Measurements from ENCODE around the gene ZNF787.
"Not testable (repeated sequence)": the region's sequence is repeated elsewhere in the genome, so short reads cannot be mapped to it uniquely, and the experiment has no call there.

ZNF787 gene

DNA sequence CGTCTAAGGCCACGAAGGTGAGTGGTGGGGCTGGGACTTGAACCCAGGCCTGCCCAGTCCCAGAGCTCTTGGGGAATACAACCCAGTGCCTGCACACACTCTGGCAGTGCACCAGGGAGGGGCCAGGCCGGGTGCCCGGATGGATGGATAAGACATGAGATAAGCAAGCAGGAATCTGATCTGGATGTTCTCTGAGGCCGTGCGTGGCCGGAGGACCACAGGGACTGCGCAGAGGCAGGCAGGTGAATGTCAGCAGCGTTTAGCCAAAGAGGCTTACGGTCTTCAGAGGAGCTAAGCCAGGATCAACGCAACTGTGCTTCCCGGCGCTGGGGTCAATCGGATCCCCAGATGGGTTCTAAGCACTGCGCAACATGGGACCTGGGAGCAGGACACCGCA is 1.5 kb downstream of the ZNF787 start:
- DNase-seq, result peak; percentile 56

DNA sequence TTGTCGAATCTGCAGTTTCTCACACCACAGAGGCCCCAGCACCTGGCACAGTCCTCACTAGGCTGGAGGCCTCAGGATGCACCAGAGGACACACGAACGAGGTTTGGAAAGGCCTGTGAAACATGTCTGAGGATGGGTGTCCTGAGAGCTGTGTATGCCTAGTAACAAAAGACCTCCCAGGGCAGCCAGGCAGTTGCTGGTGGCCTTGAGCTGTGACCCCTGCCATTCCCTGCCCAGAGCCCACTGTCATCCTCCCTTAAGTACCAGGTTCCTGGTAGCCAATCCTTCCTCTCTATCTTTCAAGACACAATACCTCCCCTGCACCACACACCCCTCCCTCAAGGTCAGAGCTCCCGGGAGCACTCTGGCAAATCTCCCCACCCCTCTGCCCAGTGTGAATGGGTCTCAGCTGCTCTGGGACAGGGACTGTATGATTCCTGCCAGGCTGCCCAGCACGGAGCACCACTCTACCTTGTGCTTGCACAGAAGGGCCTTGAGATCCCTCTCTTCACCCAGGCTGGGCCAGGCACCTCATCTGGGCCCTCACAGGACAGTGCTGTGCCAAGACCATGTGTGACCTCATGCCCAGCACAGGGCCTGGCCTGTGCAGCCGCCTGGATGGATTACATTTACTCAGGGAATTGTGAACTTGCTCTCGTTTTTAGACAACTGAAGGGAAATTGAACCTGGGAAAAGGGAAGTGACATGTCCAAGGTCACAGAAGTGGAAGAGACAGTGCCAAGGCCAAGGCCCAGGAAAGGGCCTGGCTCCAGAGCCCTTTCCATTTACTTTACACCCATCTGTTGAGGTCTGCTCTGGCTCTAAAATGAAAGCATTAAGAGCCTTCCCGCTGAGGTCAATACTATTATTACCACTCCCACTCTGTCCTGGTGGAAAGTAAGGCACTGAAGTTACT is 2.2 kb downstream of the ZNF787 start:
- no peak for DNase-seq

GRCh38 chr19:56117889-56118288 is 3.2 kb downstream of the ZNF787 start:
- DNase-seq, result no peak

DNA sequence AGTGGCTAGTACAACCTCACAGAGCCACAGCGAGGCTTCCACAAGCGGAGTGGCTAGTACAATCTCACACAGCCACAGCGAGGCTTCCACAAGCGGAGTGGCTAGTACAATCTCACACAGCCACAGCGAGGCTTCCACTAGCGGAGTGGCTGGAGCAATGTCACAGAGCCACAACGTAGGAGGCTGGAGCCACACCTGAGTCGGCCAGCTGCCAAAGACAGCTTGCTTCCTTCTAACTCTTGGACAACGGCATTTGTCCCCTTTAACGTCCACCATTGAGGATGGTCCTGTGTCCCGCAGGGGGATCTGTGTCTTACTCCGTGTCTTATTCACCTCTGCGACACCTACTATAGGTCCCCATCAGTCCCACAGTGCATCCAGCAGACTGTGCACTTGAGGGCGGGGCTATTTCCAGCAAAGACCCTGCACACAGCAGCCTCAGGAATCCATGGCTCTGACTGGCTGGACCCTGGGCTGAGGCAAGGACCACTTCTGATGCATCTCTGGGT is 3.7 kb downstream of the ZNF787 start:
- DNase-seq, result no peak

DNA sequence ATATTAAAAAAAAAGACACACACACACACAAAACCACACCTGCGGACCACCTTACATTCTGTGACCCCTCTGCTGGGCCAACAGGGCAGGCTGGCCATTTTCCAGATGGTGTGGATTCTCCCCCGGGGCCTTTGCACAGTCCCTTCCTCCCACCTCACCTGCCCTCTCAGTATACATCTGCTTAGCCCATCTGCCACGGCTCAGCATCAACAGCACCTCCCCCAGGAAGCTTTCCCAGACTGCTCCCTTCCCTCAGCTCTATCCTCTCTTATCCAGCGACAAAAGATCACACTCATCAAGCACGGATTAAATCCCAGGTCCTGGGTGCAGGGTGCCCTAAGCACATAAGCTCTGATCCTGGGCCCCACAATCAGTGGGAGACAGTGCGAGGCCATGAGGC is 4.5 kb downstream of the ZNF787 start:
- no peak for DNase-seq

GRCh38 chr19:56115490-56115889 is 5.6 kb downstream of the ZNF787 start:
- no peak for DNase-seq

GRCh38 chr19:56114778-56115110 is 6.4 kb downstream of the ZNF787 start:
- DNase-seq, result no peak

- DNase-seq, result no peak
Observed at GRCh38 chr19:56114051-56114777, 6.9 kb downstream of the ZNF787 start.

DNA sequence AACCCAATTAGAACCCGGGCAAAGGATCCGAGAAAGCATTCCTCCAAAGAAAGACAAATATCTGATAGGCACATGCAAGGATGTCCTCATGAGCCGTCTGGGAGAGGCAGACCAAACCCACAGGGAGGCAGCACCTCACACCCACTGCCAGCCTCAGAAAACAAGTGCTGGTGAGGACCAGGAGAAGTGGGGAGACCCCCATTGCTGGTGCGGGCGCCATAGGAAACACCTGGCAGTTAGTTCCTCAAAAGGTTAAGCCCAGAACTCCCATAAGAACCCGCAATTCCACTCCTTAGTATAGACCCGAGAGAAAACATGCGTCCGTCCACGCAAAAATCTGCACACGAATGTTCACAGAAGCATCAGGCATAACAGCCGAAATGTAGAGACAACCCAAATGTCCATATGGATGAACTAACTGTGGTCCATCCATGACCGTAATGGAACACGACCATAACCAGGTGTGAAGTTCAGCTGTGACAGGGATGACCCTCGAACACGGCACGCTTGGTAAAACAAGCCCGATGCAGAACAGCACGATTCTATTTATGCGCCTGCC is 7.9 kb downstream of the ZNF787 start:
- DNase-seq, result peak; percentile 54

DNA sequence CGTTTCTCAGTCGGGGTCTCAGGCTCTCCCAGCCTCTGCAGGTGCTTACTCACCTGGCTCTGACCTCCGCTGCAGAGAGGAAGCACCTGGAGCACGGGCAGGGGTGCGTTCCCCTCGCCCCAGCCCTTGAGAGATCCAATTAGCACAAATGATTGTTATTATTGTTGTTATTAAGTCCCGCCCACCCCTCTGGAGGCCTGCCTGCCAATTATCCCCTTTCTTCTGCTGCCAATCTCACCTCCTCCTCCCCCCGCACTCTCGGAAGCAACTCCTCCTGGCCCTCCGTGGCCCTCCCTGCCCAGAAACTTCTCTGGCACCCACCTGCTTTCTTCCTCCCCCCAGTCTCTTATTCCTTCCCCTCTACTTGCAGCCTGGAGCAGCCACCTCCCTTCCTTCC is 8.8 kb downstream of the ZNF787 start:
- no peak for DNase-seq

- DNase-seq, result peak; percentile 85
Observed at GRCh38 chr19:56111601-56112312, 9.3 kb downstream of the ZNF787 start.

DNA sequence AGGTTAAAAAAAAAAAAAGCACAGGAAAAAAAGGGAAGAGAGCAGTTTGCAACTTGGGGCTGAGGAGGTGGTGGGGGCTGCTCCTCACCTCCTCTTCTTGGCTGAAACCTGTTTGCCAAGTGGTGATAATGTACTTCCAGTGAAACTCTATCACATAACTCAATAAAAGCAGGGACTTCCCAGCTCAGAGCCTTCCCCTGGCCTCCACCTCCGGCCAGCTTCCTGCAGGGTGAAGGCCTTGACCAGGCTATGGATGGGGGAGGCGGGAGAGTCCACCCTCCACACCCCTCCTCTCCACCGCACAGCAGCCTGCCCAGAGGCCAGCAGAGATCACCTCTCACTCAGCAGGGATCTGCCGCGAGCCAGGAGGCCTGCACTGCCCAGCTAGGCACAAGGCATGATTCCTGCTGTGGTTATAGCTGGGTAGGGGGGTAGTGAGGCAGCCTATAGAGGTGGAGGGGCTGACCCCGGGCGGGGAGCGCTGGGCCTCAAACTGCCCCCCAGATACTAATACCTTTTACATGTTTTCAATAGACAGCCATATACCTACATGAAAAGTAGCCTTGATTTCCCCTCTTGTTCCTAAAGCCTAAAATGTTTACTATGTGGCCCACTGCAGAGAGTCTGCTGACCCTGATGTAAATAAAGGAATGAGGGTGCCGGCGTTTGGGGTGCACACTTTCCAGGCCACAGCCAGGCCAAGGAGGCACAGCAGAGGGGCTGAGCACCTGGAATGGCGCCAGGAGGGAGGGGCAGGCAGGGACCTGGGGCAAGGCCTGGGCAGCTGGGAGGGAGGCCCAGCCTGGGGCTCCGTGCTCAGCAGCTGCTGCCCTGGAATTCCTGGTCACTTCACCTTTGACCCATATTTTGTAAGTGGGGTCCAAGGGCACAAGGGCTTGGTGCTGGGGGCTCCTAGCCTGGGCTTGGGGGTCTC is 10.3 kb downstream of the ZNF787 start:
- DNase-seq, result no peak

DNA sequence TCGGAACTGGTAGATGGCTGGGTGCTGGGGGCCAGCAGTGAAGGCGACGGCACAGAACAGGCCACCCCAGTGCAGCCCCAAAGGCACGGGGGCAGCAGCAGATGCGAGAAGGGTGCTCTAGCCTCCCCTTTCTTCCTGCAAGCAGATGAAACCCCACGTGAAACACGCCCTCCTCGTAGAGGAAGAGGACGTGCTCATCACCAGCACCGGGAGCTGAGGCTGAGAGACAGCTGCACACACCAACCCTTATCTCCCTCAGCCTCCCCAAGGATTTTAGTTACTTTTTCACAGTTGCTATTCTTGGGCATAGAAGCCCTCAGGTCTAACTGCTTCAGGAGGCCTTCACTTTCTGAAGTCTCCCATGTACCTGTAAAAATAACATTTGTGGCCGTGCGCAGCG is 11.9 kb downstream of the ZNF787 start:
- peak; percentile 68 for DNase-seq

DNA sequence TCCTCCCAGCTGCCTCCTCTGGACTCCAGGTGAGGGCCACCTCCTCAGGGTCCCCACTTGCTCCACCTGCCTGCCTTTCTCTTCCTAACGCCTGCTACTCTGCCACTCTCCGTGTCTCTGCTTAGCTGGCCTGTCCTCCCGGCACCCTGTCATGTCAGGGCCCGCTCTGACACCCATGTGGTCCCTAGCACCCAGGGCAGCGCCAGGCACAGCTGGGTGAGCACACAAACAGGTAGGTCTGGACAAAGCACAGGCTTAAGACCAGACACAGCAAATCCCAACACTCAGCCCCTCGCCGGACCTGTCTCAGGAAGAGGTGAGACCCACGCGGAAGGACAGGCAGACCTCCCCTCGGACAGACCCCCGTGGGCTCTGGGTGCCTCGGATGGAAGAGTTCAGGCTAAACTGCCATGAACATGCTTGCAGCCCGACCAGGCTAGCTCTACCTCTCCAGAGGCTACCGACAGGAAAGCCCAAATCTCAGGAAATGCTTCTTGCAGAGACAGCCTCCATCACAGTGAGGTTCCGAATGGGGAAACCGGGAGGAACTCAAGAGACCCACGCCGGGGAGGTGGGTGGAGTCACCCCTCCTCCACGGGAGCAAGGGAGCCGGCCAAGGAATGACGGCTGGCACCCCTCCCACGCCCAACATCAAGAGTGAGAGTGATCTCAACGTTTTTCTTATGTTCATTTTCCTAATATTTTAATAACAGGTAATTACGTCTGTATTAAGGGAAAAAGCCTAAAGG is 12.5 kb downstream of the ZNF787 start:
- DNase-seq, result no peak

GRCh38 chr19:56107626-56108351 is 13.3 kb downstream of the ZNF787 start:
- no peak for DNase-seq

GRCh38 chr19:56106993-56107392 is 14.1 kb downstream of the ZNF787 start:
- DNase-seq, result no peak

- DNase-seq, result no peak
Observed at GRCh38 chr19:56106397-56106849, 14.7 kb downstream of the ZNF787 start.

DNA sequence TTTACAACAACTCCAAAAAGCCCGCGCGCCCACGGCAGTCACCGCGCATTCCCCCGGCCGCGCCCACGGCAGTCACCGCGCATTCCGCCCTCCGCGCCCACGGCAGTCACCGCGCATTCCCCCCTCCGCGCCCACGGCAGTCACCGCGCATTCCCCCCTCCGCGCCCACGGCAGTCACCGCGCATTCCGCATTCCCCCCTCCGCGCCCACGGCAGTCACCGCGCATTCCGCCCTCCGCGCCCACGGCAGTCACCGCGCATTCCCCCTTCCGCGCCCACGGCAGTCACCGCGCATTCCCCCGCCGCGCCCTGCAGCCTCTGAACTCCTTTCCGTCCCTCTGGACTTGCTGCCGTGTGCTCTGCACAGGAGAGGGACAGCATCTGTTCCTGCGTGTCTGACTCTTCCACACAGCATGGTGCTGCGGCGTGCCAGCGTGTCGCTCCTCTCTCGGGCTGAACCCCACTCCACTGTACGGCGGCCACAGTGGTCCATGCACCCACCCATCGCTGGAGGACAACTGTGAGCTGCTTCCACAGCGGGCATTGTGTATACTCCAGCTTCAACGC is 15.2 kb downstream of the ZNF787 start:
- not testable (repeated sequence) for DNase-seq

DNA sequence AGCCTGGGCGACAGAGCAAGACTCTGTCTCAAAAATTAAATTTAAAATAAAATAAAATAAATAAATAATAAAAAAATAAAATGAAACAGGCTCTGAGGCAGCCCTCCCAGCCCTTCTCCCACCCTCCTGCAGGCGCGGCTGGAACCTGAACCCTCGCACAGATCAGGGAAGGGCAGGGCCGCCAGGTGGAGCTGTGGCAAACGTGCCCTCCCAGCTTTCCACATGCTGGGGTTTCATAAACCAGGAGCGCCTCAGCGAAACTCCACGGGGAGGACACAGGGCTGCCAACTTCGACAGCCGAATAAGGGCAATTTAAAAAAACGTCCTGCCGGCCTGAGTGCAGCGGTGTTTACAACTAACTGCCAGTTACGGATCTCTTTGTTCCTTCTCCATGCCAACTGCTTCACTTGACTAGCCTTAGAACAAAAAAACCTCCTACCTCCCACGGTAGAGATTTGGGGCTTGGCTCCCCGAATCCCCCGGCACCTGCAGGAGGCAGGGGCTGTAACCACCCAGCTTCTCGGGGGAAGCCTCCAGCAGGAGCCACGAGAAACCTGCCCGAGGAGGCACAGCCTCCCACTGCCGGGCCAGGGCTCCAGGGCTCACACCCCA is 15.9 kb downstream of the ZNF787 start:
- DNase-seq, result peak; percentile 88

DNA sequence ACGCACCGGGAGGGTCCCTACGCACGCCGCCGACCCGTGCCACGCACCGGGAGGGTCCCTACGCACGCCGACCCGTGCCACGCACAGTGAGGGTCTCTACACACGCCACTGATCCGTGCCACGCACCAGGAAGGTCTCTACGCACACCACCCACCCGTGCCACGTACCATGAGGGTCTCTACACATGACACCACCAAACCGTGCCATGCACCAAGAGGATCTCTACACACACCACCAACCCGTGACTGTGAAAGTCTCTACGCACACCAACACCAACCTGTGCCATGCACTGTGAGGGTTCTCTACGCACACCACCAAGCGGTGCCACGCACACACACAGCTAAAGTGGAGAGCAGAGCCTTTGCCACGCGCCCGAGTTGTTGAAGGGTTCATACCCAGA is 16.7 kb downstream of the ZNF787 start:
- no peak for DNase-seq

Measured in hematopoietic multipotent progenitor cell treated with erythropoietin and hydrocortisone succinate and interleukin-3 and kit ligand, for 4 days (in vitro differentiated cells).